Neural crest cell (in vitro differentiated cells): ENCODE measurements around the gene ICA1. TPM values are rescaled to one million over a fixed set of nuclear protein-coding genes. Genes with fewer than 3 reads are reported as not detected.
A peak's percentile ranks its signal among the peaks of the same experiment; 100 is the strongest.

Experiments
- DNase-seq: peaks from one replicate; pipeline ENCODE4 v3.0.0; 2021; ENCODE audit warnings: low read depth, mixed read lengths, low spot score
- H3K27ac Mint-ChIP-seq: one replicate; pipeline ENCODE4 v1.8.0; 2021; ENCODE audit warnings: mild to moderate bottlenecking, mixed read lengths; ENCODE audit not compliant: unreplicated experiment
- H3K27me3 Mint-ChIP-seq: 2 replicates; pipeline ENCODE4 v1.8.0; 2021; ENCODE audit warnings: low read depth, mild to moderate bottlenecking, mixed read lengths
- H3K36me3 Mint-ChIP-seq: 2 replicates; pipeline ENCODE4 v1.8.0; 2021; ENCODE audit warnings: low read depth, mild to moderate bottlenecking, mixed read lengths
- H3K4me1 Mint-ChIP-seq: 2 replicates; pipeline ENCODE4 v1.8.0; 2021; ENCODE audit warnings: mixed read lengths
- H3K4me3 Mint-ChIP-seq: one replicate; pipeline ENCODE4 v1.8.0; 2021; ENCODE audit warnings: mild to moderate bottlenecking, mixed read lengths
- H3K9me3 Mint-ChIP-seq: 2 replicates; pipeline ENCODE4 v1.8.0; 2021; ENCODE audit warnings: mixed read lengths
- CTCF ChIP-seq: fragments of 200-600 bp; sonication (generic); conservative IDR thresholded peaks from 2 replicates; pipeline ENCODE4 v1.5.0; 2021; ENCODE audit warnings: antibody characterized with exemption, mild to moderate bottlenecking
- total RNA-seq: library from RNA; stranded (reverse); gene quantifications from 2 replicates; pipeline ENCODE4 v1.2.1, GENCODE V29; 2021

Gene ICA1
- total RNA-seq, 1 donor from 2014 or later: 4.2 TPM

- H3K4me1 Mint-ChIP-seq: peaks cover 27% of the 10 kb centered on the region
- no peak overlapping the region for H3K4me3 Mint-ChIP-seq
- H3K36me3 Mint-ChIP-seq: no peaks in the 10 kb centered on the region
- no peak for TF ChIP-seq CTCF
- H3K27me3 Mint-ChIP-seq: no peaks in the 10 kb centered on the region
- DNase-seq: no peak
- no peaks in the 10 kb centered on the region for H3K9me3 Mint-ChIP-seq
- H3K27ac Mint-ChIP-seq: no peak overlapping the region
Observed at GRCh38 chr7:8177109-8177933, 84.6 kb downstream of the ICA1 start.

- Mint-ChIP-seq H3K9me3 (no peaks in the 10 kb centered on the region), H3K4me1 (peaks cover 27% of the 10 kb centered on the region), H3K27me3 (no peaks in the 10 kb centered on the region), H3K27ac (peak overlapping the region; percentile 55), H3K4me3 (no peak overlapping the region), H3K36me3 (no peaks in the 10 kb centered on the region)
- TF ChIP-seq CTCF: no peak
- DNase-seq: no peak
Observed at GRCh38 chr7:8176370-8177081, 85.4 kb downstream of the ICA1 start.

GRCh38 chr7:8175929-8176369, 86.0 kb downstream of the ICA1 start:
- TF ChIP-seq CTCF: no peak
- Mint-ChIP-seq H3K4me1 (peaks cover 27% of the 10 kb centered on the region), H3K4me3 (no peak overlapping the region), H3K27ac (no peak overlapping the region), H3K27me3 (no peaks in the 10 kb centered on the region), H3K9me3 (no peaks in the 10 kb centered on the region), H3K36me3 (no peaks in the 10 kb centered on the region)
- DNase-seq: no peak

- no peak for TF ChIP-seq CTCF
- Mint-ChIP-seq H3K27ac (no peak overlapping the region), H3K4me3 (no peak overlapping the region), H3K4me1 (peaks cover 26% of the 10 kb centered on the region), H3K9me3 (no peaks in the 10 kb centered on the region), H3K36me3 (no peaks in the 10 kb centered on the region), H3K27me3 (no peaks in the 10 kb centered on the region)
- DNase-seq: no peak
Observed at GRCh38 chr7:8172372-8173354, 89.3 kb downstream of the ICA1 start.

- Mint-ChIP-seq H3K27ac (no peak overlapping the region), H3K36me3 (peaks cover 4% of the 10 kb centered on the region), H3K4me3 (no peak overlapping the region), H3K4me1 (peaks cover 18% of the 10 kb centered on the region), H3K27me3 (no peaks in the 10 kb centered on the region), H3K9me3 (no peaks in the 10 kb centered on the region)
- DNase-seq: no peak
- no peak for TF ChIP-seq CTCF
Observed at GRCh38 chr7:8169171-8169570, 92.8 kb downstream of the ICA1 start.
